H1 (cell line): ENCODE data around the gene COL5A1. TPM values are rescaled to one million over a fixed set of nuclear protein-coding genes. Genes with fewer than 3 reads are reported as not detected.

ENCODE experiments used
- CTCF ChIA-PET: fragments of 300-600 bp; sonication (Branson Sonifier 250); formaldehyde crosslinking; loops from one replicate; lab custom pipeline; 2021; ENCODE audit not compliant: partially characterized antibody; lab: Charles Lee
- POLR2A ChIA-PET: fragments of 300-600 bp; sonication (Branson Sonifier 250); formaldehyde crosslinking; loops from one replicate; lab custom pipeline; 2021; ENCODE audit warnings: inconsistent platforms; ENCODE audit not compliant: partially characterized antibody; lab: Charles Lee
- DNase-seq, 2 experiments: peaks; one replicate each; pipeline versions ENCODE4 v3.0.0 to v3.0.0-alpha.2; 2010 to 2022; ENCODE audit warnings: low spot score in 2 of 2, low read depth in 1 of 2, mixed read lengths in 1 of 2
- FAIRE-seq: peaks from 2 replicates; lab custom pipeline; 2011; peaks lifted over from hg19 to GRCh38; lab: Jason Lieb, UNC
- H2AFZ ChIP-seq: 2 replicates; pipeline ENCODE4 v1.8.1; 2012; ENCODE audit warnings: low read length, inconsistent platforms
- H2AK5ac ChIP-seq: 2 replicates; pipeline ENCODE4 v1.6.1; 2013; ENCODE audit warnings: low read depth, low read length
- H2BK120ac ChIP-seq: replicated peaks from 2 replicates; pipeline ENCODE3; 2013; ENCODE audit warnings: low read depth, low read length, inconsistent platforms
- H2BK12ac ChIP-seq: 2 replicates; pipeline ENCODE4 v1.6.1; 2013; ENCODE audit warnings: low read depth, low read length
- H2BK15ac ChIP-seq: 2 replicates; pipeline ENCODE4 v1.6.1; 2013; ENCODE audit warnings: low read length
- H2BK20ac ChIP-seq: 2 replicates; pipeline ENCODE4 v1.6.1; 2013; ENCODE audit warnings: low read length
- H2BK5ac ChIP-seq: 2 replicates; pipeline ENCODE4 v1.6.1; 2013; ENCODE audit warnings: low read depth, low read length
- H3K14ac ChIP-seq: 2 replicates; pipeline ENCODE4 v1.6.1; 2013; ENCODE audit warnings: inconsistent platforms; ENCODE audit not compliant: insufficient read length
- H3K18ac ChIP-seq: 2 replicates; pipeline ENCODE4 v1.6.1; 2013; ENCODE audit warnings: low read length; ENCODE audit errors: extremely low read depth
- H3K23ac ChIP-seq: 2 replicates; pipeline ENCODE4 v1.6.1; 2013; ENCODE audit warnings: inconsistent platforms; ENCODE audit not compliant: insufficient read length
- H3K23me2 ChIP-seq: 2 replicates; pipeline ENCODE4 v1.6.1; 2013; ENCODE audit warnings: low read depth, low read length
- H3K27ac ChIP-seq: 2 replicates; pipeline ENCODE4 v1.6.1; 2011; ENCODE audit warnings: low read depth, low read length, inconsistent platforms
- H3K27me3 ChIP-seq, 4 experiments: replicated peaks in 1 of 4; 1 replicate in 1 of 4; 2 replicates in 3 of 4; pipeline versions ENCODE4 v1.6.1 to v1.8.1; 2011 to 2013; ENCODE audit warnings: low read length in 3 of 4, mild to moderate bottlenecking in 3 of 4, inconsistent platforms in 2 of 4, mixed read lengths in 2 of 4, moderate library complexity in 1 of 4; ENCODE audit not compliant: control insufficient read depth in 3 of 4, insufficient read depth in 3 of 4; ENCODE audit errors: extremely low read depth in 1 of 4
- H3K36me3 ChIP-seq, 4 experiments: 2 replicates each; pipeline versions ENCODE4 v1.6.1 to v1.8.1; 2011 to 2013; ENCODE audit warnings: mild to moderate bottlenecking in 4 of 4, low read length in 3 of 4, moderate library complexity in 2 of 4, control low read depth in 1 of 4, inconsistent platforms in 1 of 4; ENCODE audit not compliant: insufficient read depth in 4 of 4, control insufficient read depth in 2 of 4
- H3K4ac ChIP-seq: replicated peaks from 2 replicates; pipeline ENCODE3; 2013; ENCODE audit warnings: low read length, low read depth, mixed read lengths, inconsistent platforms; ENCODE audit not compliant: insufficient read length
- H3K4me1 ChIP-seq, 4 experiments: replicated peaks in 1 of 4; 1 replicate in 1 of 4; 2 replicates in 3 of 4; pipeline versions ENCODE4 v1.6.1 to v1.8.1; 2011 to 2013; ENCODE audit warnings: low read length in 3 of 4, inconsistent platforms in 2 of 4, mixed read lengths in 1 of 4; ENCODE audit not compliant: insufficient read depth in 4 of 4, control insufficient read depth in 3 of 4
- H3K4me2 ChIP-seq, 2 experiments: 2 replicates each; pipeline versions ENCODE4 v1.6.1 to v1.8.1; 2011 to 2013; ENCODE audit warnings: low read depth in 2 of 2, low read length in 2 of 2, control low read depth in 1 of 2, inconsistent platforms in 1 of 2, mild to moderate bottlenecking in 1 of 2; ENCODE audit not compliant: insufficient read depth in 1 of 2
- H3K4me3 ChIP-seq, 4 experiments: fragments of 200-600, 300-600 bp in 1 of 4; sonication (generic), shearing (Covaris generic), sonication (Bioruptor Twin) in 1 of 4; 2 replicates each; pipeline versions ENCODE4 v1.5.1 to v1.8.1; 2011 to 2016; ENCODE audit warnings: low read length in 4 of 4, low read depth in 3 of 4, control low read depth in 2 of 4, inconsistent platforms in 2 of 4, mild to moderate bottlenecking in 2 of 4, mixed read lengths in 1 of 4, moderate library complexity in 1 of 4; ENCODE audit not compliant: insufficient read depth in 2 of 4; ENCODE audit errors: extremely low read depth in 1 of 4
- H3K56ac ChIP-seq: replicated peaks from 2 replicates; pipeline ENCODE3; 2013; ENCODE audit warnings: low read depth, mild to moderate bottlenecking, mixed read lengths, low read length, inconsistent platforms; ENCODE audit not compliant: insufficient read length
- H3K79me1 ChIP-seq: 2 replicates; pipeline ENCODE4 v1.6.1; 2013; ENCODE audit warnings: low read depth, low read length, control low read depth
- H3K79me2 ChIP-seq, 2 experiments: 2 replicates each; pipeline versions ENCODE4 v1.6.1 to v1.8.1; 2012 to 2013; ENCODE audit warnings: low read length in 2 of 2, mild to moderate bottlenecking in 2 of 2, inconsistent platforms in 1 of 2; ENCODE audit not compliant: insufficient read depth in 2 of 2, control insufficient read depth in 1 of 2
- H3K9ac ChIP-seq, 4 experiments: replicated peaks in 1 of 4; 1 replicate in 1 of 4; 2 replicates in 3 of 4; pipeline versions ENCODE4 v1.6.1 to v1.8.1; 2011 to 2013; ENCODE audit warnings: low read depth in 3 of 4, low read length in 3 of 4, control low read depth in 2 of 4, mild to moderate bottlenecking in 2 of 4, moderate library complexity in 2 of 4, inconsistent platforms in 1 of 4; ENCODE audit errors: extremely low read depth in 1 of 4
- H3K9me3 ChIP-seq, 2 experiments: 2 replicates each; pipeline versions ENCODE4 v1.6.1 to v1.8.1; 2012 to 2013; ENCODE audit warnings: mild to moderate bottlenecking in 2 of 2, moderate library complexity in 2 of 2, control low read depth in 1 of 2, inconsistent platforms in 1 of 2, low read depth in 1 of 2, low read length in 1 of 2, mixed read lengths in 1 of 2; ENCODE audit not compliant: insufficient read depth in 2 of 2
- H4K20me1 ChIP-seq, 2 experiments: replicated peaks in 1 of 2; 2 replicates each; pipeline versions ENCODE3 to v1.8.1; 2011 to 2013; ENCODE audit warnings: inconsistent platforms in 2 of 2, low read length in 2 of 2, mild to moderate bottlenecking in 1 of 2; ENCODE audit not compliant: insufficient read depth in 2 of 2, control insufficient read depth in 1 of 2
- H4K5ac ChIP-seq: 2 replicates; pipeline ENCODE4 v1.6.1; 2013; ENCODE audit warnings: low read length, low read depth, mixed read lengths, inconsistent platforms; ENCODE audit not compliant: insufficient read length
- H4K8ac ChIP-seq: 2 replicates; pipeline ENCODE4 v1.8.0; 2013; ENCODE audit warnings: mild to moderate bottlenecking, moderate library complexity, low read length, inconsistent platforms; ENCODE audit not compliant: insufficient read depth; ENCODE audit errors: extremely low read depth
- H4K91ac ChIP-seq: replicated peaks from 2 replicates; pipeline ENCODE3; 2013; ENCODE audit warnings: low read length, mixed read lengths, inconsistent platforms; ENCODE audit not compliant: insufficient read length
- ATF3 ChIP-seq: IDR thresholded peaks from 2 replicates; pipeline ENCODE4 v1.6.1; 2011; ENCODE audit warnings: low read depth, mild to moderate bottlenecking, low read length; ENCODE audit not compliant: insufficient read depth
- BRCA1 ChIP-seq: IDR thresholded peaks from 2 replicates; pipeline ENCODE4 v1.6.1; 2012; ENCODE audit warnings: low read depth, low read length, improper control_type of control experiment
- CBX8 ChIP-seq: fragments of 300-800, 300-1000 bp; sonication (generic); IDR thresholded peaks from 2 replicates; pipeline ENCODE4 v1.7.1; 2016; ENCODE audit warnings: low read depth, low read length, borderline replicate concordance
- CHD2 ChIP-seq: IDR thresholded peaks from 2 replicates; pipeline ENCODE4 v1.6.1; 2012; ENCODE audit warnings: low read length, improper control_type of control experiment
- CTBP2 ChIP-seq: IDR thresholded peaks from 2 replicates; pipeline ENCODE4 v1.7.0; 2011; ENCODE audit warnings: borderline replicate concordance, mild to moderate bottlenecking, moderate library complexity, mixed read lengths, low read length; ENCODE audit not compliant: insufficient read depth, insufficient read length
- GABPA ChIP-seq: IDR thresholded peaks from 2 replicates; pipeline ENCODE4 v1.6.1; 2011; ENCODE audit warnings: mild to moderate bottlenecking, low read length, moderate library complexity, borderline replicate concordance; ENCODE audit not compliant: insufficient read depth
- KDM1A ChIP-seq: fragments of 200-600, 300-600 bp; sonication (generic); IDR thresholded peaks from 2 replicates; pipeline ENCODE4 v1.7.1; 2016; ENCODE audit warnings: mild to moderate bottlenecking, low read length, borderline replicate concordance
- MAX ChIP-seq: IDR thresholded peaks from 2 replicates; pipeline ENCODE4 v1.6.1; 2012; ENCODE audit warnings: inconsistent platforms
- TAF7 ChIP-seq: optimal IDR thresholded peaks from 2 replicates; pipeline ENCODE3; 2011; ENCODE audit warnings: low read depth, mild to moderate bottlenecking, inconsistent platforms, low read length, moderate library complexity, borderline replicate concordance
- TBP ChIP-seq: IDR thresholded peaks from 2 replicates; pipeline ENCODE4 v1.6.1; 2011; ENCODE audit warnings: low read depth, low read length, improper control_type of control experiment
- TEAD4 ChIP-seq: IDR thresholded peaks from 2 replicates; pipeline ENCODE4 v1.6.1; 2012; ENCODE audit warnings: low read depth, low read length, inconsistent platforms, mixed read lengths
- WGBS, 2 experiments: shearing (Covaris generic) in 1 of 2; methylation state at CpG; one replicate each; pipeline versions ENCODE4 v1.1.6 to v1.1.7; 2013 to 2015; ENCODE audit warnings: low lambda C conversion rate in 2 of 2, mixed read lengths in 2 of 2, inconsistent platforms in 1 of 2, low coverage in 1 of 2, missing lambda C conversion rate in 1 of 2; ENCODE audit not compliant: insufficient replicate concordance in 2 of 2, insufficient coverage in 1 of 2, insufficient read length in 1 of 2; ENCODE audit errors: extremely low coverage in 1 of 2, missing lambda C conversion rate in 1 of 2; 5-methylcytosine and 5-hydroxymethylcytosine counted together
- polyA plus RNA-seq, 7 experiments: library from polyadenylated mRNA; depleted of rRNA in 3 of 7; stranded (reverse) in 5 of 7; unstranded in 2 of 7; fragments of >200 nt in 5 of 7; fragments of 200-250 nt in 2 of 7; gene quantifications; 1 replicate in 5 of 7; 2 replicates in 1 of 7; 4 replicates in 1 of 7; pipeline versions ENCODE4 v1.2.1 to v1.2.3, GENCODE V29; 2011 to 2013; ENCODE audit warnings: missing spikeins in 2 of 7, mixed read lengths in 2 of 7
- total RNA-seq: library from RNA; stranded (reverse); fragmentation: NEBNext Ultra II Directional; extraction: Animal tissue kit (Norgen Biotek cat#: 25700); gene quantifications from 2 replicates; pipeline ENCODE4 v1.2.1, GENCODE V29; 2021

COL5A1 gene
- total and polyA plus RNA-seq, 2 of the 8 experiments (the other 6 are each of a cell fraction or from before 2014, with no cell fraction given), result 3.8 to 12.0 TPM

DNA sequence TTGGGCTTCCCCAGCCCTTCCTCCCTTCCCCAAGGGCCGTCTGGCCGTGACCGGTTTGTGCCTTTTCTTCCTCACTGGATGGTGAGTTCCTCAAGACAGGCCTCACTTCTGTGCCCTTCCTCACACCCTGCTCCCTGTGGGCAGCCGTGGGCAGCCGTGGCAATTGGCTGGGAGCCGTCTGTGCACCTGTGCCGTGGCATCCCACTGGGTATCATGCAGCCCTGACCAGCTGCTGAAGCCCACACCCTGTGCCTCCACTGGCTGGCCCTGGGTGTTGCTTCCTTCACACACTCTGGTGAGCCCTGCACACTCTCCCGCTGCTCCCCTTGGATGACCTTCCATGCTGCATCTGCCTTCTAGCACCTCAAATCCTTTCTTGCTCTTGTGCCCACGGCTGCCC is 100.2 kb downstream of the COL5A1 start:
- H3K23ac ChIP-seq, result no peak overlapping the region
- H3K23me2 ChIP-seq, result peaks cover 6% of the 10 kb centered on the region; the same call in 1 of the 2 replicates
- peaks cover 11 to 14% of the 10 kb centered on the region in 2 experiments; a peak in 3 of 4 replicates for H3K9me3 ChIP-seq
- H3K79me2 ChIP-seq, result no peaks in the 10 kb centered on the region
- no peak overlapping the region for H2BK12ac ChIP-seq
- no peak overlapping the region for H3K4me2 ChIP-seq
- no peak overlapping the region for H4K5ac ChIP-seq
- H3K4me1 ChIP-seq, result peaks cover 0 to 7% (median 1%) of the 10 kb centered on the region in 4 experiments; a peak in 3 of 7 replicates
- H3K56ac ChIP-seq, result no peak overlapping the region
- H4K91ac ChIP-seq, result no peak overlapping the region
- H3K36me3 ChIP-seq, result peaks cover 0 to 7% (median 2%) of the 10 kb centered on the region in 4 experiments; a peak in 3 of 8 replicates
- H3K14ac ChIP-seq, result no peak overlapping the region
- POLR2A ChIA-PET, result no interaction called here
- no peak overlapping the region for H2AK5ac ChIP-seq
- no peak overlapping the region for H2BK15ac ChIP-seq
- H3K27ac ChIP-seq, result no peak overlapping the region
- CTCF ChIA-PET, result interaction anchor here (0.8 to 1.9 kb wide), 7 partner anchors 10 to 293 kb away, joined by 3 to 9 read pairs (median 4); no protein-coding TSS in a partner anchor
- no peak for DNase-seq
- no peak overlapping the region for H3K18ac ChIP-seq
- no peak overlapping the region for H3K9ac ChIP-seq
- TF ChIP-seq TEAD4, result no peak
- no peak for TF ChIP-seq GABPA
- TF ChIP-seq CHD2, result no peak
- TF ChIP-seq CTBP2, result no peak
- no peak for TF ChIP-seq TBP
- no peak for TF ChIP-seq BRCA1
- no peak for TF ChIP-seq CBX8
- no peak for TF ChIP-seq ATF3
- TF ChIP-seq TAF7, result no peak
- TF ChIP-seq MAX, result no peak
- TF ChIP-seq KDM1A, result no peak
- FAIRE-seq, result no peak
- peaks cover 3% of the 10 kb centered on the region; the same call in 1 of the 2 replicates for H3K79me1 ChIP-seq
- no peak overlapping the region for H2AFZ ChIP-seq
- H4K8ac ChIP-seq, result no peak overlapping the region
- peaks cover 0 to 10% of the 10 kb centered on the region in 2 experiments for H4K20me1 ChIP-seq
- H2BK120ac ChIP-seq, result no peak overlapping the region
- H2BK5ac ChIP-seq, result no peak overlapping the region
- no peak overlapping the region for H2BK20ac ChIP-seq
- WGBS, 2 experiments, result 92% methylated on average over 8 of the region's 9 CpGs; no CpG with 5 or more reads in 1 of the 2 experiments
- H3K4ac ChIP-seq, result no peak overlapping the region
- no peak overlapping the region for H3K4me3 ChIP-seq
- H3K27me3 ChIP-seq, result no peaks in the 10 kb centered on the region; a peak in 1 of 7 replicates
